ENCODE measurements around the gene SERPIND1.

DNA sequence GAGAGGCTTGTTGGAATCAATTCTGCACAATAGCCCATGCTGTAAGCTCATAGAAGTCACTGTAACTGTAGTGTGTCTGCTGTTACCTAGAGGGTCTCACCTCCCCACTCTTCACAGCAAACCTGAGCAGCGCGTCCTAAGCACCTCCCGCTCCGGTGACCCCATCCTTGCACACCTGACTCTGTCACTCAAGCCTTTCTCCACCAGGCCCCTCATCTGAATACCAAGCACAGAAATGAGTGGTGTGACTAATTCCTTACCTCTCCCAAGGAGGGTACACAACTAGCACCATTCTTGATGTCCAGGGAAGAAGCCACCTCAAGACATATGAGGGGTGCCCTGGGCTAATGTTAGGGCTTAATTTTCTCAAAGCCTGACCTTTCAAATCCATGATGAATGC lies 13.3 kb downstream of the SERPIND1 start:
- TF ChIP-seq EP300 (IDR thresholded peaks at IDR 0.05) (no peak), POLR2A (IDR thresholded peaks at IDR 0.05) (no peak), CTCF (IDR thresholded peaks at IDR 0.05) (no peak)
